Dermis microvascular lymphatic vessel endothelial cell (primary cell): ENCODE measurements around the gene BNC2. TPM values are rescaled to one million over a fixed set of nuclear protein-coding genes. Genes with fewer than 3 reads are reported as not detected.

Experiments
- DNase-seq, 2 donors: peaks; one replicate each; pipeline versions ENCODE4 v3.0.0 to v3.0.0-alpha.2; 2010; ENCODE audit warnings: low read depth in 2 of 2
- total RNA-seq: library from RNA; depleted of rRNA; stranded (reverse); fragments of >200 nt; gene quantifications from 2 replicates; pipeline ENCODE4 v1.2.1, GENCODE V29; 2014

BNC2 gene
- total RNA-seq, 1 donor from 2014 or later = 4.5 TPM

- no peak for DNase-seq
These were observed 155.1 kb downstream of the BNC2 start for GRCh38 chr9:16715404-16715803.

GRCh38 chr9:16712787-16713186 lies 157.7 kb downstream of the BNC2 start:
- DNase-seq = no peak

- no peak for DNase-seq
These were observed 159.6 kb downstream of the BNC2 start for GRCh38 chr9:16710888-16711287.

- no peak for DNase-seq
These were observed 160.5 kb downstream of the BNC2 start for GRCh38 chr9:16709924-16710323.

- no peak for DNase-seq
These were observed 161.6 kb downstream of the BNC2 start for GRCh38 chr9:16708656-16709435.

GRCh38 chr9:16705111-16705604 lies 165.3 kb downstream of the BNC2 start:
- DNase-seq = peak; percentile 83 to 98

- peak; percentile 60 to 79 for DNase-seq
These were observed 166.1 kb downstream of the BNC2 start for GRCh38 chr9:16704116-16705110.

GRCh38 chr9:16701347-16701746 lies 169.1 kb downstream of the BNC2 start:
- DNase-seq = no peak

GRCh38 chr9:16693616-16694015 lies 176.9 kb downstream of the BNC2 start:
- DNase-seq = no peak

GRCh38 chr9:16690628-16691027 lies 179.8 kb downstream of the BNC2 start:
- no peak for DNase-seq

GRCh38 chr9:16690205-16690604 lies 180.3 kb downstream of the BNC2 start:
- no peak for DNase-seq

- peak in 1 of 2 donors; percentile 77 for DNase-seq
These were observed 181.0 kb downstream of the BNC2 start for GRCh38 chr9:16689351-16689938.

- peak; percentile 21 to 62 for DNase-seq
These were observed 181.7 kb downstream of the BNC2 start for GRCh38 chr9:16688814-16689213.

GRCh38 chr9:16687678-16688369 lies 182.6 kb downstream of the BNC2 start:
- DNase-seq = no peak

- DNase-seq = no peak
These were observed 187.1 kb downstream of the BNC2 start for GRCh38 chr9:16683326-16683725.

GRCh38 chr9:16682273-16682672 lies 188.2 kb downstream of the BNC2 start:
- no peak for DNase-seq

GRCh38 chr9:16681652-16681987 lies 188.8 kb downstream of the BNC2 start:
- no peak for DNase-seq

- peak in 1 of 2 donors; percentile 23 for DNase-seq
These were observed 189.4 kb downstream of the BNC2 start for GRCh38 chr9:16680975-16681651.

- DNase-seq = no peak
These were observed 189.9 kb downstream of the BNC2 start for GRCh38 chr9:16680541-16680940.

GRCh38 chr9:16679327-16679821 lies 191.1 kb downstream of the BNC2 start:
- no peak for DNase-seq

- DNase-seq = no peak
These were observed 194.0 kb downstream of the BNC2 start for GRCh38 chr9:16676519-16676918.
